ENCODE results near the gene RAD18.

Gene RAD18

GRCh38 chr3:8979262-8979661 lies 16.0 kb upstream of the RAD18 start:
- Histone ChIP-seq H4K20me1 (ENCODE audit: insufficient read depth, low read length, poor library complexity, severe bottlenecking) (no peaks in the 10 kb centered on the region), H3K4me3 (ENCODE audit: low read length, poor library complexity, severe bottlenecking) (no peak overlapping the region), H3K27me3 (ENCODE audit: insufficient read depth, low read length, poor library complexity, severe bottlenecking) (no peaks in the 10 kb centered on the region), H3K4me1 (ENCODE audit: insufficient read depth, low read length, poor library complexity, severe bottlenecking) (no peaks in the 10 kb centered on the region), H3K4me2 (ENCODE audit: low read depth, low read length, poor library complexity, severe bottlenecking) (no peak overlapping the region), H3K9me2 (replicated peaks; ENCODE audit: low read depth, low read length) (no peaks in the 10 kb centered on the region), H3K9ac (ENCODE audit: low read depth, low read length, poor library complexity, severe bottlenecking) (no peak overlapping the region), H2AFZ (ENCODE audit: low read length) (no peak overlapping the region), H3K79me2 (ENCODE audit: insufficient read depth, low read length) (no peaks in the 10 kb centered on the region), H3K36me3 (ENCODE audit: insufficient read depth, low read length) (no peaks in the 10 kb centered on the region), H3K9me3 (ENCODE audit: insufficient read depth, low read depth, low read length) (no peaks in the 10 kb centered on the region), H3F3A (ENCODE audit: low read depth) (no peaks in the 10 kb centered on the region)
- TF ChIP-seq, protein P1, sequence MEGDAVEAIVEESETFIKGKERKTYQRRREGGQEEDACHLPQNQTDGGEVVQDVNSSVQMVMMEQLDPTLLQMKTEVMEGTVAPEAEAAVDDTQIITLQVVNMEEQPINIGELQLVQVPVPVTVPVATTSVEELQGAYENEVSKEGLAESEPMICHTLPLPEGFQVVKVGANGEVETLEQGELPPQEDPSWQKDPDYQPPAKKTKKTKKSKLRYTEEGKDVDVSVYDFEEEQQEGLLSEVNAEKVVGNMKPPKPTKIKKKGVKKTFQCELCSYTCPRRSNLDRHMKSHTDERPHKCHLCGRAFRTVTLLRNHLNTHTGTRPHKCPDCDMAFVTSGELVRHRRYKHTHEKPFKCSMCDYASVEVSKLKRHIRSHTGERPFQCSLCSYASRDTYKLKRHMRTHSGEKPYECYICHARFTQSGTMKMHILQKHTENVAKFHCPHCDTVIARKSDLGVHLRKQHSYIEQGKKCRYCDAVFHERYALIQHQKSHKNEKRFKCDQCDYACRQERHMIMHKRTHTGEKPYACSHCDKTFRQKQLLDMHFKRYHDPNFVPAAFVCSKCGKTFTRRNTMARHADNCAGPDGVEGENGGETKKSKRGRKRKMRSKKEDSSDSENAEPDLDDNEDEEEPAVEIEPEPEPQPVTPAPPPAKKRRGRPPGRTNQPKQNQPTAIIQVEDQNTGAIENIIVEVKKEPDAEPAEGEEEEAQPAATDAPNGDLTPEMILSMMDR (conservative IDR thresholded peaks at IDR 0.05; ENCODE audit: low read length): no peak
- TF ChIP-seq EZH2phosphoT487 (IDR thresholded peaks at IDR 0.05; ENCODE audit: borderline replicate concordance): no peak

DNA sequence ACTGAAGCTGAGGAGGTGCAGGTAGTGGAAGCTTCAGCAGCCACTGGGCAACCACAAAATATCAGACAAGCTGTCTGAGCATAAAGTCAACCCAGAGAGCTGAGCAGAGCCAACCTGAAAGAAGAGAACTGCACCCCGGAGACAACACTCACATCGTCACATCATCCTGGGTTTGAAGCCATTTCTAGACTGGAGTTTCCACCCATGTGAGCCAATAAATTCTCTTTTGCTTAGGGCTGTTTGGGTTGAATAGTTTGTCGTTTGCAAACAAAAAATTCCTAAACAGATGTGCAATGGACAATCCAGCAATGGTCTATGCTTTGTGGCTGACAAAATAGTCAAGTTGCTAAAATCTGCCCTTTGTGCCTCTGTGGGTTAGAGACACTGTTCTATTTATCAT lies 15.3 kb upstream of the RAD18 start:
- Histone ChIP-seq H3K4me1 (ENCODE audit: insufficient read depth, low read length, poor library complexity, severe bottlenecking) (no peaks in the 10 kb centered on the region), H3F3A (ENCODE audit: low read depth) (no peaks in the 10 kb centered on the region), H2AFZ (ENCODE audit: low read length) (no peak overlapping the region), H3K36me3 (ENCODE audit: insufficient read depth, low read length) (no peaks in the 10 kb centered on the region), H3K9me3 (ENCODE audit: insufficient read depth, low read depth, low read length) (no peaks in the 10 kb centered on the region), H3K79me2 (ENCODE audit: insufficient read depth, low read length) (no peaks in the 10 kb centered on the region), H3K27me3 (ENCODE audit: insufficient read depth, low read length, poor library complexity, severe bottlenecking) (no peaks in the 10 kb centered on the region), H3K4me3 (ENCODE audit: low read length, poor library complexity, severe bottlenecking) (no peak overlapping the region), H3K9ac (ENCODE audit: low read depth, low read length, poor library complexity, severe bottlenecking) (no peak overlapping the region), H4K20me1 (ENCODE audit: insufficient read depth, low read length, poor library complexity, severe bottlenecking) (no peaks in the 10 kb centered on the region), H3K4me2 (ENCODE audit: low read depth, low read length, poor library complexity, severe bottlenecking) (no peak overlapping the region), H3K9me2 (replicated peaks; ENCODE audit: low read depth, low read length) (no peaks in the 10 kb centered on the region)
- no peak for TF ChIP-seq EZH2phosphoT487 (IDR thresholded peaks at IDR 0.05; ENCODE audit: borderline replicate concordance)
- TF ChIP-seq, protein P1 (conservative IDR thresholded peaks at IDR 0.05; ENCODE audit: low read length): no peak

GRCh38 chr3:8976540-8977182 lies 13.4 kb upstream of the RAD18 start:
- Histone ChIP-seq H3K79me2 (ENCODE audit: insufficient read depth, low read length) (no peaks in the 10 kb centered on the region), H3K9me3 (ENCODE audit: insufficient read depth, low read depth, low read length) (no peaks in the 10 kb centered on the region), H3K9ac (ENCODE audit: low read depth, low read length, poor library complexity, severe bottlenecking) (no peak overlapping the region), H3K4me1 (ENCODE audit: insufficient read depth, low read length, poor library complexity, severe bottlenecking) (no peaks in the 10 kb centered on the region), H2AFZ (ENCODE audit: low read length) (no peak overlapping the region), H3K4me3 (ENCODE audit: low read length, poor library complexity, severe bottlenecking) (no peak overlapping the region), H3K9me2 (replicated peaks; ENCODE audit: low read depth, low read length) (no peaks in the 10 kb centered on the region), H4K20me1 (ENCODE audit: insufficient read depth, low read length, poor library complexity, severe bottlenecking) (no peaks in the 10 kb centered on the region), H3K27me3 (ENCODE audit: insufficient read depth, low read length, poor library complexity, severe bottlenecking) (no peaks in the 10 kb centered on the region), H3K36me3 (ENCODE audit: insufficient read depth, low read length) (no peaks in the 10 kb centered on the region), H3F3A (ENCODE audit: low read depth) (no peaks in the 10 kb centered on the region), H3K4me2 (ENCODE audit: low read depth, low read length, poor library complexity, severe bottlenecking) (no peak overlapping the region)
- TF ChIP-seq, protein P1 (conservative IDR thresholded peaks at IDR 0.05; ENCODE audit: low read length): no peak
- no peak for TF ChIP-seq EZH2phosphoT487 (IDR thresholded peaks at IDR 0.05; ENCODE audit: borderline replicate concordance)
